Natural killer cell (primary cell): Measurements from ENCODE around the gene DNASE1L1. TPM values are rescaled to one million over a fixed set of nuclear protein-coding genes. Genes with fewer than 3 reads are reported as not detected.

Experiments
- ATAC-seq, 3 donors: fragments of 150-1000 bp in 2 of 3; fragments of 200-7000 bp in 1 of 3; cut with Tn5 transposase; 1 replicate in 1 of 3; 2 replicates in 2 of 3; pipeline ENCODE4 v1.10.0; 2021; ENCODE audit warnings: mild to moderate bottlenecking in 2 of 3, moderate library complexity in 2 of 3
- DNase-seq, 2 donors: peaks; one replicate each; pipeline versions ENCODE4 v3.0.0 to v3.0.0-alpha.2; 2013 to 2021; ENCODE audit warnings: mixed read lengths in 1 of 2
- H3K27ac ChIP-seq: one replicate; pipeline ENCODE4 v1.5.1; 2013; ENCODE audit warnings: mild to moderate bottlenecking, low read length
- H3K27me3 ChIP-seq: one replicate; pipeline ENCODE4 v1.6.1; 2013; ENCODE audit warnings: low read length; ENCODE audit not compliant: control insufficient read depth, insufficient read depth
- H3K36me3 ChIP-seq: one replicate; pipeline ENCODE4 v1.6.1; 2013; ENCODE audit warnings: low read length; ENCODE audit not compliant: control insufficient read depth, insufficient read depth
- H3K4me1 ChIP-seq: one replicate; pipeline ENCODE4 v1.6.1; 2013; ENCODE audit warnings: low read length; ENCODE audit not compliant: control insufficient read depth, insufficient read depth
- H3K4me3 ChIP-seq: one replicate; pipeline ENCODE4 v1.5.1; 2013; ENCODE audit warnings: low read length
- H3K9me3 ChIP-seq: one replicate; pipeline ENCODE4 v1.6.1; 2013; ENCODE audit warnings: low read length; ENCODE audit not compliant: control insufficient read depth, insufficient read depth
- H3K27ac Mint-ChIP-seq, 2 donors: one replicate each; pipeline ENCODE4 v1.8.0; 2022; ENCODE audit warnings: mild to moderate bottlenecking in 2 of 2, mixed read lengths in 2 of 2, moderate library complexity in 1 of 2
- H3K27me3 Mint-ChIP-seq, 2 donors: one replicate each; pipeline ENCODE4 v1.8.0; 2022; ENCODE audit warnings: low read depth in 2 of 2, mixed read lengths in 2 of 2
- H3K36me3 Mint-ChIP-seq: one replicate; pipeline ENCODE4 v1.8.0; 2022; ENCODE audit warnings: mixed read lengths
- H3K4me1 Mint-ChIP-seq, 2 donors: one replicate each; pipeline ENCODE4 v1.8.0; 2022; ENCODE audit warnings: mixed read lengths in 2 of 2
- H3K4me3 Mint-ChIP-seq: one replicate; pipeline ENCODE4 v1.8.0; 2022; ENCODE audit warnings: mild to moderate bottlenecking, moderate library complexity, mixed read lengths
- H3K9me3 Mint-ChIP-seq, 2 donors: one replicate each; pipeline ENCODE4 v1.8.0; 2022; ENCODE audit warnings: mixed read lengths in 2 of 2
- WGBS: methylation state at CpG from one replicate; pipeline ENCODE4 v1.1.7; 2013; ENCODE audit warnings: missing lambda C conversion rate; ENCODE audit not compliant: insufficient coverage; 5-methylcytosine and 5-hydroxymethylcytosine counted together
- intact Hi-C: fragments of 100-400 bp; cut with micrococcal nuclease; formaldehyde crosslinking; loops from one replicate; pipeline ENCODE4 v1.14.2; 2022
- total RNA-seq, 4 donors: library from RNA; stranded (reverse); fragments of 120-200 nt in 1 of 4; gene quantifications; one replicate each; pipeline versions ENCODE4 v1.2.3 to v1.2.4, GENCODE V29; 2013 to 2022
- TF ChIP-seq, protein P1 (sequence below): fragments of 200-600 bp; IDR thresholded peaks from one replicate; pipeline ENCODE4 v1.8.0; 2022; ENCODE audit warnings: antibody characterized with exemption

The DNASE1L1 gene
- total RNA-seq, 3 donors from 2014 or later (not counting 1 experiment from before 2014, with no cell fraction given) = 16.7 to 19.6 (median 16.8) TPM

DNA sequence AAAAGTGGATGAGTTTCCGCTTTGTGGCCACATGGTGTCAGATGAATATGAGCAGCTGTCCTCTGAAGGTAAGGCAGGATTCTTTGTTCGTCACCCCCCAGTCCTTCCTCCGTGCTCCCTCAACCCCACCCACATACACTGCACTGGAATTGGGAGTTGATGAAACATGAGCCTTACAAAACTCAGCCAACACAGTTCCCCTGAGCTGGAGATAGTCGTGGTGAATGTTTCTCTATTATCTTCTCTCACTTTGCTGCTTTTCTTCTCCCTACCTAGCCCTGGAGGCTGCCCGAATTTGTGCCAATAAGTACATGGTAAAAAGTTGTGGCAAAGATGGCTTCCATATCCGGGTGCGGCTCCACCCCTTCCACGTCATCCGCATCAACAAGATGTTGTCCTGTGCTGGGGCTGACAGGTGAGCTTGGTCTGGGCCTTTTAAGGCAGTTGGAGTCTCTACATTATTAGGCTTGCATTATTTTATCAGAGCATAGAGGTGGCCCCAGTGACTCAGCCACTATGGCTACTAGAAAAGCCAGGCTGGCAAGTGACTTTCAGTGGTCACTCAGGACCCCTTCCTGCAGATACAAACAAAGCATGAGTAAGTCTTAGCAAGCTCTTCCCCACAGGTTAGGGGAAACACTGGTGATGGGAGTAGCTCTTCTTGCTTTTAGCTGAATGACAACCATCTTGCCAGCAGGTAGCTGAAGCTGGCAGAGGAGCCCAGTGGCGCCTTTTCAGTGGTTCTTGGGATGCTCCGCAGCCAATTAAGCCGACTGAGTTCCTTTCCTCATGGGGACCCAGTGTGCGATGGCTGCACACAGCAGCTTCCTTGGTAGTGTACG lies 9.3 kb downstream of the DNASE1L1 start:
- 73% methylated on average over 7 of the region's 14 CpGs for WGBS
- Mint-ChIP-seq H3K36me3 (no peaks in the 10 kb centered on the region), H3K9me3 (no peaks in the 10 kb centered on the region), H3K27ac (peak overlapping the region; percentile 98), H3K4me1 (peaks cover 14 to 19% of the 10 kb centered on the region in 2 donors), H3K4me3 (peak overlapping the region; percentile 96), H3K27me3 (peaks cover 0 to 8% of the 10 kb centered on the region in 2 donors)
- DNase-seq (peak in 1 of 2 donors; percentile 42), ATAC-seq (no peak)
- TF ChIP-seq, protein P1, sequence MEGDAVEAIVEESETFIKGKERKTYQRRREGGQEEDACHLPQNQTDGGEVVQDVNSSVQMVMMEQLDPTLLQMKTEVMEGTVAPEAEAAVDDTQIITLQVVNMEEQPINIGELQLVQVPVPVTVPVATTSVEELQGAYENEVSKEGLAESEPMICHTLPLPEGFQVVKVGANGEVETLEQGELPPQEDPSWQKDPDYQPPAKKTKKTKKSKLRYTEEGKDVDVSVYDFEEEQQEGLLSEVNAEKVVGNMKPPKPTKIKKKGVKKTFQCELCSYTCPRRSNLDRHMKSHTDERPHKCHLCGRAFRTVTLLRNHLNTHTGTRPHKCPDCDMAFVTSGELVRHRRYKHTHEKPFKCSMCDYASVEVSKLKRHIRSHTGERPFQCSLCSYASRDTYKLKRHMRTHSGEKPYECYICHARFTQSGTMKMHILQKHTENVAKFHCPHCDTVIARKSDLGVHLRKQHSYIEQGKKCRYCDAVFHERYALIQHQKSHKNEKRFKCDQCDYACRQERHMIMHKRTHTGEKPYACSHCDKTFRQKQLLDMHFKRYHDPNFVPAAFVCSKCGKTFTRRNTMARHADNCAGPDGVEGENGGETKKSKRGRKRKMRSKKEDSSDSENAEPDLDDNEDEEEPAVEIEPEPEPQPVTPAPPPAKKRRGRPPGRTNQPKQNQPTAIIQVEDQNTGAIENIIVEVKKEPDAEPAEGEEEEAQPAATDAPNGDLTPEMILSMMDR = no peak
- Histone ChIP-seq H3K4me3 (peak overlapping the region; percentile 95), H3K4me1 (peaks cover 25% of the 10 kb centered on the region), H3K36me3 (peaks cover 25% of the 10 kb centered on the region), H3K27me3 (no peaks in the 10 kb centered on the region), H3K27ac (peak overlapping the region; percentile 99), H3K9me3 (no peaks in the 10 kb centered on the region)
- intact Hi-C loops = loop anchor here (5.0 to 10.0 kb wide), 3 partner anchors 43 to 133 kb away; partner anchors contain the start of gene FAM50A

DNA sequence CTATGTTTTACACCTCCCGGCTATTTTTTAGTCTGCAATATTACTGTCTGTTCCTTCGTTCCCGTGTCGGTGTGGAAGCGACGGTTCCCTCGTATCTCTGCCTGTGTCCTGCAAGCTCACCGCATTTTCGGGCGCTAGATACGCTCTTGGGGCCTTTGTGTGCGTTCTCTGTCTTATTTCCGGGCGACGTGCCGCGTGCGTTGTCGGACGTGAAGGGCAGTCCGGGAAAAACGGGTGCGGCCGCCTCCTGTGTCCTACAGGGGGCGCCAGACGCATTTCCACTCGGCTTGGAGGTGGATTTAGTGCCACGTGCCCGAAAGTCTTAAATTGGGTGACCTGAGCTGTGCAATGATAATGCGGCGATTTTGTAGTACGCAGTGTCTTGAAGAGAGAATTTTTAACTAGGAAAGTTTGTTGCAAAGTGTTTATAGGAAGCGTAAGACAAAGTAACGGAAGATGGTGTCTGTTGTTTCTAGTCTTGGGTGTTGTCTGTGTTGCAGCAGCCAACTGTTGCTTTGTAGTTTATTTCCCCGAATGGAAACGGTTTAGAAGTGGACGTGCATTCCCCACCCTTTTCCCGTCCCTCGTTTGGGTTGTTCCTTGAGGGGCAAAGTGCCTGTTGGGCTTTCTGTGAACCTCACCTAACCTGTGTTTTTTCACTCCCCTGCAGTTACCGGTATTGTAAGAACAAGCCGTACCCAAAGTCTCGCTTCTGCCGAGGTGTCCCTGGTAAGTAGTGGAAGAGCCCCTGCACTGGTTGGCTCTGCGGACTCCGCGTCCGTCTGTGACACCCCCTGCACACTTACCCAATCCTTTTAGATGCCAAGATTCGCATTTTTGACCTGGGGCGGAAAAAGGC lies 10.2 kb downstream of the DNASE1L1 start:
- peaks cover 25% of the 10 kb centered on the region for H3K4me1 ChIP-seq
- TF ChIP-seq, protein P1 = peak; percentile 67
- H3K36me3 ChIP-seq = peaks cover 25% of the 10 kb centered on the region
- WGBS = under 1% methylated on average over 43 of the region's 49 CpGs
- H3K4me3 Mint-ChIP-seq = peak overlapping the region; percentile 96
- peaks cover 0 to 8% of the 10 kb centered on the region in 2 donors for H3K27me3 Mint-ChIP-seq
- peak overlapping the region; percentile 95 for H3K4me3 ChIP-seq
- H3K9me3 Mint-ChIP-seq = no peaks in the 10 kb centered on the region
- H3K27ac Mint-ChIP-seq = peak overlapping the region; percentile 98
- ATAC-seq = peak; percentile 36 to 71 (median 43)
- H3K4me1 Mint-ChIP-seq = peaks cover 14 to 19% of the 10 kb centered on the region in 2 donors
- no peaks in the 10 kb centered on the region for H3K27me3 ChIP-seq
- intact Hi-C loops = loop anchor here (5.0 to 10.0 kb wide), 3 partner anchors 43 to 133 kb away; partner anchors contain the start of gene FAM50A
- no peaks in the 10 kb centered on the region for H3K9me3 ChIP-seq
- DNase-seq = peak; percentile 75 to 89
- H3K36me3 Mint-ChIP-seq = no peaks in the 10 kb centered on the region
- peak overlapping the region; percentile 99 for H3K27ac ChIP-seq

DNA sequence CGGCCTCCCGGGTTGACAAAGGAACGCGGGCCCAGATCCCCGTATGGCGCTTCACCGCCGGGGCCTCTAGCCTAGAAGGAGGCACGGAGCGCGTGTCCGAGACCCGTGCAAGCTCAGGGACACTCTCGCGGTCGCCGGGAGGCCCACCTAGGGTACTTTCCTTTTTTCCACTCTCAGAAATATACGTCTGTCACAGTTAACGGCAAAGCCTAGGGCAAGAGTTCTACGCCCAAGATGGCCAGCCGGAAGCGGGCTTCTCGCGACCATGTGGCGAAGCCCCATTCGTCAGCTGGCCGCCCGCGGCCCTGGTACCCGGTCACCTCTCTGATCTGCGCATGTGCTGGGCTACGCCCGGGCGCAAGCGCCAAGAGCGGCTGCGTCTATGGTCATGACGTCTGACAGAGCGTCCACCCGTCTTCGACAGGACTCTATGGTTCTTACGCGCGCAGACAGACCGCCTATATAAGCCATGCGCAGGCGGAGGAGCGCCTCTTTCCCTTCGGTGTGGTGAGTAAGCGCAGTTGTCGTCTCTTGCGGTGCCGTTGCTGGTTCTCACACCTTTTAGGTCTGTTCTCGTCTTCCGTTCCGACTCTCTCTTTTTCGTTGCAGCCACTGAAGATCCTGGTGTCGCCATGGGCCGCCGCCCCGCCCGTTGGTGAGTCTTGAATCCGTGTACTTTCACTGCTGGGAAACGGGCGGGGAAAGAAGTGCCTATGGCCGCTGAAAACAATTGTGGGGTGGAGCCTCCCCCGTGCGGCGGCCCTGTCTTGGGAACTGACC lies 11.0 kb downstream of the DNASE1L1 start, which contains the start of gene RPL10:
TSS of gene RPL10 (plus strand) at position 490 of the 780 bp plus-strand sequence. CDS start at position 633, 143 bp downstream.
- H3K27me3 Mint-ChIP-seq = peaks cover 0 to 8% of the 10 kb centered on the region in 2 donors
- DNase-seq = peak; percentile 83 to 95
- H3K4me1 ChIP-seq = peaks cover 25% of the 10 kb centered on the region
- H3K36me3 Mint-ChIP-seq = no peaks in the 10 kb centered on the region
- peaks cover 25% of the 10 kb centered on the region for H3K36me3 ChIP-seq
- peak within 1 kb of the TSS; percentile 98 for H3K27ac Mint-ChIP-seq
- H3K9me3 ChIP-seq = no peaks in the 10 kb centered on the region
- H3K4me3 ChIP-seq = peak within 1 kb of the TSS; percentile 95
- TF ChIP-seq, protein P1 = no peak
- intact Hi-C loops = loop anchor here (5.0 to 10.0 kb wide), 3 partner anchors 44 to 134 kb away; partner anchors contain the start of gene FAM50A
- peaks cover 14 to 19% of the 10 kb centered on the region in 2 donors for H3K4me1 Mint-ChIP-seq
- no peaks in the 10 kb centered on the region for H3K9me3 Mint-ChIP-seq
- no peaks in the 10 kb centered on the region for H3K27me3 ChIP-seq
- under 1% methylated on average over 69 of the region's 69 CpGs for WGBS
- peak within 1 kb of the TSS; percentile 99 for H3K27ac ChIP-seq
- peak; percentile 78 to 91 (median 79) for ATAC-seq
- H3K4me3 Mint-ChIP-seq = peak within 1 kb of the TSS; percentile 96
